Jurkat, Clone E6-1 (cell line): Measurements from ENCODE around the gene CCDC7.
"Not testable (repeated sequence)": the region's sequence is repeated elsewhere in the genome, so short reads cannot be mapped to it uniquely, and the experiment has no call there.

ENCODE experiments used
- DNase-seq: peaks from one replicate; pipeline ENCODE4 v3.0.0-alpha.2; 2011; ENCODE audit warnings: low read depth, low spot score
- H3K4me3 ChIP-seq: 2 replicates; pipeline ENCODE4 v1.5.1; 2011; ENCODE audit warnings: mild to moderate bottlenecking, low read length, control low read depth, moderate library complexity

The CCDC7 gene

DNA sequence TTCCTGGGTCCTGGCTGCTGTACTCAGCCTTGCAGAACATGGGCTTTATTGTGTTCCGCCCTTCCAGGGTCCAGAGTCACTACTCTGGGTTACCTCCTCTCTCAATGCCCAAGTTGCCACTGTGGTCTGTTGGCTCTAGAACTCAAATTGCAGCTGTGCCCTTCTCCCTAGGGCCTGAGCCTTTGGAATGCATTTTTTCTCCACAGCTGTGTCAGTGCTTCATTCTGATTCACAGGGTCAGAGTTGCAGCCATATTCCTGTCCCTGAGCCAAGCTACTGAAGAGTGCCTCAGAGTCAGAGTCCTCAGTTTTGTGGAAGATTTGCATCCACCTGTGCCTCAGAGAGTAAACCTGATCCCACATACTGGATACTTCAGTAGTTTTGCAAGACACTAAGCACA, 344.5 kb downstream of the CCDC7 start:
- no peak overlapping the region for H3K4me3 ChIP-seq
- DNase-seq = no peak

DNA sequence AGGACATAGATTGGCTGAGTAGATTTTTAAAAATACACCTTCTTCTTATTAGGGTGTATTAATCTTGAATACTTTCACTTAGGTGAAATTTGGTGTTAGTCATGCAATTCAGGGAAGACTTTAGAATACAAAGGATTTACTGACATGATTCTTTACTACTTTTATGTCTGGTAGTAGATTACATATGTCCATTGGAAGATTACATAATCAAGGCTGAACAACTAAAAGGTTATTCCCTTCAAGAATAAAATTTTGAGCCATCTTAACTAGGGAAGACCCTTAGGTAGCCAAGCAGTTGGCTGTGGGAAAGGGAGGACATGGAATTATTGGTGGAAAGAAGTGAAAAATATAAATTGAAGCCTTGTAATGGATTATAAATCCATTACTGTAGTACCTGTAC, 347.1 kb downstream of the CCDC7 start:
- DNase-seq = no peak

DNA sequence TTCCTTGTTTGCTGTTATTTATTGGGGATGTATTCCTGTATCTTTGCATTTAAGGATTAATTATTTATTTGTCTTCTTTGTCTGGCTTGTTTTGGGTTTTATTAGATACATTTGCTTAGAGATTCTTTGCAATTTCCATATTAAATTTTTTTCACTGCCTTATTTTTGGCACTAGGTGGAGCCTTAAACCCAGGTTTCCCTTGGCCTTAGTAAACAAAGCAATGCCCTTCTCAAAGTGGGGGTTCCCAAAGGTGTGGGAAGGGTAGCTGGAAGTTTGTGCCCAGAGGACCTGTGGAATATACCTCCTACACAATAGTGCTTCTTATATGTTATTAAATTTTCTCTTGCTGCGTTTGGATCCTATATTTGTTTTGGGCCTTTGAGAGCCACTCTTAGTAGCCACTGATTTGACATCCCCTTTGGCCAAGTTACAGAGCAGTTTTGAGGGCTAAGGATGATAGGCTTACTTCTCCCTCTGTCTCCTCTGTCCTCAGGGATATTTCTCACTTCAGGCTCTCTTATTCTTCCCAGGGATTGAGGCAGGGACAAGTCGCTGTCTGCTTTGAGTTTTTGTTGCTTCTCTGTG, 349.8 kb downstream of the CCDC7 start:
- no peak overlapping the region for H3K4me3 ChIP-seq
- peak; percentile 15 for DNase-seq

More for the DNA sequence above, 347.1 kb downstream of the CCDC7 start:
- no peak overlapping the region for H3K4me3 ChIP-seq

DNA sequence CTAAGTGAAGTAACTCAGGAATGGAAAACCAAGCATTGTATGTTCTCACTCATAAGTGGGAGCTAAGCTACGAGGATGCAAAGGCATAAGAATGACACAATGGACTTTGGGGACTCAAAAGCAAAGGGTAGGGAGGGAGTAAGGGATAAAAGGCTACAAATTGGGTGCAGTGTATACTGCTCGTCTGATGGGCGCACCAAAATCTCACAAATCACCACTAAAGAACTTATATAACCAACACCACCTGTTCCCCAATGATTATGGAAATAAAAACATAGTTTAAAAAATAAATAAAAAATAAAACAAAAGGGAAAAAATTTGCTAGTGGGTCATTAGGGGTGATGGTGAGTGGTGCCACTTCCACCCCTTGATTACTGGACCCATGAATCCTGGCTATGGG, 351.5 kb downstream of the CCDC7 start:
- DNase-seq, H3K4me3 ChIP-seq: not testable (repeated sequence)

DNA sequence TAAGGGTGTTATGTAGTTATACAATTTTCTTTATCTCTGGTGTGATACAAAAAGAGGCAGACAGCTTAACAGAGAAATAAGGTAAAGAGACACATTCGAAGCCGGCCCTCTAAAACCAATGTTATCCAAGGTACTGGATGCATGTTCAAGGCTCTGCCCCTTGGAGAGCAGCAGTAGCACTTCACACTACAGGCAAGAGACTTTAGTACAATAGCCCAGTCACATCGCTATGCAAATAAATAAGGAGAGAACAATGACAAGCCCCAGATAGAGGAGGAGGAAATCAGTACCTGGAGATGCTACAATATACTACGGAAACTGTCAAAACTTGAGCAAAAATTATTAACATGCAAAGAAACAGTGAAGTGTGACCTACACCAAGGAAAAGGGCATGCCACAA, 401.0 kb downstream of the CCDC7 start:
- DNase-seq = no peak
- no peak overlapping the region for H3K4me3 ChIP-seq

DNA sequence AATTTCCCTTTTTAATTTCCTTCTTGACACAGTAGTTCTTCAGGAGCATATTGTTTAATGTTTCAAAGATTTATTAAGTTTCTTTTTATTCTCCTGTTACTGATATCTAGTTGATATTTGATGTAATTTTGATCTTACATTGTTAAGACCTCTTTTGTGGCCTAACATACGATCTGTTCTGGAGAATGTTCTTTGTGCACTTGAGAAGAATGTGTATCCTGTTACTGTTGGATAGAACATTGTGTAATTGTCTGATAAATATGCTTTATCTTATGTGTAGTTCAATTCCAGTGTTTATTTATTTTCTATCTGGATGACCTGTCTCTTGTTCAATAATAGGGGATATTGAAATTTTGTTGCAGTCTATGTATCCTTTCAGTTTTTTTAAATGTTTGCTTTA, 405.4 kb downstream of the CCDC7 start:
- DNase-seq = no peak
- no peak overlapping the region for H3K4me3 ChIP-seq

DNA sequence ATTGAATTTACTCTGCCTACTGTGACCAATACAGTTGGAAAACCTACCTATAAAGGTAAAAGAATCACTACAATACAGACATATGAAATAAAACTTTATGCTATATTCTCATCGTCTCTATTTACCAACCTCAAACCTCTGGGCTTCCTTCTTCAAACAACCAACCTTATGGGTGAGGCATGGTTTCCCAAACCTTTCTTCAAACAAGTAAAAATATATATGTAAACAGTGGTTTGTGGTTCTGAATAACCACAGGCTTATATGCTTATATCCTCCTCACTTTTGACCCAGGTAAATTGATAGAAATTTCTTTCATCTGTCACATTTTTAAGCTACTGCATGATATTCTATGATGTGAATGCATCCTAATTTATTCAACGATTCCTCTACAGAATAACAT, 408.5 kb downstream of the CCDC7 start:
- peak; percentile 39 for DNase-seq
- H3K4me3 ChIP-seq = no peak overlapping the region

DNA sequence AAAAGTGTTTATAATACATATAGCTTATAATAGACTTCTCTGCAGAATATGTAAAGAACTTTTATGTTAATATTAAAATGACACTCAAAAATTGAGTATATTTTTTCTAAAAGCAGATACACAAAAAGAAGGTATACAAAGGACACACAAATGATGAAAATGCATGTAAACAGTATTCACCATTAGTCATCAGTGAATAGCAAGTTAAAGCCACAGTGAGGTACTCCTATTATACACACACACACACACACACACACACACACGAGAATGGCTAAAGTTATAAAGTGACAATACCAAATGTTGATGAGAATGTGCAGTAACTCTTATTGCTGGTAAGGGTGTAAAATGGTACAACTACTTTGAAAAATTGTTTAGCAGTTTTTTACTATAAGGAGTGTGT, 419.2 kb downstream of the CCDC7 start:
- DNase-seq = no peak
- H3K4me3 ChIP-seq = no peak overlapping the region

DNA sequence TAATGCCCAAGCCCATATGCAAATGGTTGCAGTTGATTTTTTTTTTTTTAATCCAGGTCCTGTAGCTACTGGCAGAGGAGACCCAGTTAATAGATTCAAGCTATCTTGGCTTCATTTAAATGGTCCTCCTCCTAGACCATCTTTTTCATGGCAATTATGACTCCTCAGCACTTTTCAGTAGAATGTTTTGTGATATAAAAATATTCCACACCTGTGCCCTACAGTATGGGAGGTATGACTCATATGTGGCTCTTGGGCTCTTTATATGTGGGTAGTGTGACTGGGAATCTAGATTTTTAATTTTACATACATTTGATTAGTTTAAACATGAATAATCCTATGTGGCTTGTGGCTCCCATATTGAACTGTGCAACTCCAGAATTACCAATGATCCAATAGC, 432.0 kb downstream of the CCDC7 start:
- DNase-seq = no peak
- H3K4me3 ChIP-seq = no peak overlapping the region

DNA sequence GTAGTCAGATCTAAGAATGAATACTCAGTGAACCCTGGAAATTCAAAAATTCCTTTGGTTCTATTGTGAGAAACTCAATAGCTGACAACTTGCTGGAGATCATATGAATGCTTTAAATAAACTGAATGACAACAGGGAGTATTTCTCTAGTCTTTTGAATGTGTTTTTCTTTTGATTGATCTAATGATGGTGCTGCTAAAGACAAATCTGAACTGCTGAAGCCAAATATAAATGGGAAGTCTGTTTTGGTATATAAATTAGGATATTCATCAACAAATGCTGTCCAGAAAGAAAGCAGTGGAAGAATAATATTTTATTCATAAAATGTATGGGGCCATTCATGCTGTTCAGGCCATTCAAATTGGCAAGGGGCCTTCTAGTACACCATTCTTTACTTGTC, 432.7 kb downstream of the CCDC7 start:
- no peak overlapping the region for H3K4me3 ChIP-seq
- DNase-seq = no peak

DNA sequence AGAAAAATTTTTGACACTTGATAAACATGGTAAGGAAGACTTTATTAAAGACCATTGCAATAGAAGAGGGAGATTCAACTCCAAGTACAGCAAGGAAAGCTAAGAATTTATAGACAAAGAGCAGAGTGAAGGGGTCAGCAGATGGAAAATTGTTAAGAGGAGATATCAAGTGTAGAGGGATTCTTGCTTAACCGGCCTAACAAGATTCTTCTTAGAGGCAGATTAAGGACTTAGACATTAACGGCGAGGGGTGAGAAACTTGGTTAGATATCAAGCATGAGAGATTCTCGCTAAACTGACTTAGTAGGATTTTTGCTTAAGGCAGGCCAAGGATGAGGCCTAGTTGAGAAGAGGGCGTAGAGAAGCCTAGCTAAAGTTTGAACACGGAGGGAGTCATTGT, 436.1 kb downstream of the CCDC7 start:
- no peak for DNase-seq
- no peak overlapping the region for H3K4me3 ChIP-seq

DNA sequence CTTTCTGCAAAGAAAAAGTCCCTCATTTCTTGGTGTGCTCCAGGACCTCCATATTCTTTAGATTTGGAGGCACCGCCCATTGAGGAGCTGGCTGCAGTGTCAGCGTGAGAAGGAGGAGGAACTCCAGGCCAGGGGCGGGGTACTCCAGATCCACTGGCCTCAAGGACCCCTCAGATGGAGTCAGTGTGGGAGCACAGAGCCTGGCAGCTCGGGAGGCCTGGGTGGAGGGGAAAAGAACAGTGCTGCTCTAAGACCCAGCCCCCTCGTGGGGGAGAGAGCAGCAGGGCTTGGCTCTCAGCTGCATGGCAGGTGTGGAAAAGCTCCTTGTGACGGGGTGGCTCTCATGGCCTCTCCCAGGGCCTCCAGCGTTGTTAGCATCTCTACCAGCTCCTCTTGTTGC, 441.5 kb downstream of the CCDC7 start:
- no peak for DNase-seq
- H3K4me3 ChIP-seq = no peak overlapping the region

DNA sequence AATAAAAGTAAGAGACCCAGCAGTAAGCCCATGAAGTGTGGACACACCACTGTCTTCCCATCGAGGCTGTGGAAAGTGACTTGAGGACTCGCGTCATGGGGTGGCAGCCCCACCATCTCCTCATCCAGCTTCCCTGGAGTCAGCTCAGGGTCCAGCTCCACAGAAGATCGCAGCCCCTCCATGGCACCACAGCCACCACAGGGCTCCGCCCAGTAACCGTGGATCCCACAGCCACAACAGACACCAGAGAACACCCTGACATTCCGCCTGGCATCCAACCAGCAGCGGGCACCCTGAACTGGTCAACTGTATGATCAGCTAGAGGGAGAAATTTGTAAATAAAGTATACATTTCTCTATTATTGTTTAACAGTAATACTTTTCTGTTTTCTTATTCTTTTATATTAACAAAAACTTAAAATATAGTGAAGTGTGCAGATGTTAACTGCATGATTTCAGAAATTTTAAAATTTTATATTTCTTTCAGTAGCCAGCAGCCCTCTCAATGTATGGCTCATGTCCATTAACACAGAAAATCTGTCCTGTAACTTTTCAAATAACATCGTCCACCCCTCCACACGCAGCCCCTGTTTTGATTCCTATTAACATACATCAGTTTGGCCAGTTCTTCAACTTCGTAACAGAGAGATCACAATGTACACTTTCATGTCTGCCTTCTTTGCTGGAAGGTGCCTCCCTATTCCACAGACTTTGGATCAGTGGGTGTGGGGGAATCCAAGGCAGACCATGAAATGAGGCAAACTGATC, 442.4 kb downstream of the CCDC7 start:
- H3K4me3 ChIP-seq = no peak overlapping the region
- no peak for DNase-seq

DNA sequence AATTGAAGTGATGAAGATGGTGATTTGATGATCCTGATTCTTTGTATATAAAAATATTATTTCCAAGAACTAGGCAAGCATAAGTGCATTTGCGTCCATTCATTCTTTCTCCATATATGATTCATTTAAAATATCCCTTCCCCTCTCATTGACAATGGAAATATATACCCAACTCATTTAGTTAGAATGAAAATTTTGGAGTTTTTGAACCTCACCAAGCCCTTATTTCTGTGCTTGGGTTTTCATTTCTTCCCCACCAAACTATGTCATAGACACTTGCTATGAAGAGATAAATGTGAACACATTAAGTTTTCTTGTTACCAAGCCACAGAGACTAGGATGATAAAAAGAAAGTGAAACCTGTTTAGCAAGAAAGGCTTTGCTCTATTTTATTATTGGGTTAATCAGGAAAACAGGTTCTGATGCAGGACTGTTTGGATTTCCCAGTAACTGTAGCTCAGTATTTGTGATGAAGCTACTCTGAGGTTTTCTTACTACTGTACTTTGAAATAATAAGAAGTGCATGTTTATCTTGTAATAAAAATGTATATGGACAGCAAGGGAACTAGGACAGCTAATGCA, 443.8 kb downstream of the CCDC7 start:
- no peak for DNase-seq
- no peak overlapping the region for H3K4me3 ChIP-seq

DNA sequence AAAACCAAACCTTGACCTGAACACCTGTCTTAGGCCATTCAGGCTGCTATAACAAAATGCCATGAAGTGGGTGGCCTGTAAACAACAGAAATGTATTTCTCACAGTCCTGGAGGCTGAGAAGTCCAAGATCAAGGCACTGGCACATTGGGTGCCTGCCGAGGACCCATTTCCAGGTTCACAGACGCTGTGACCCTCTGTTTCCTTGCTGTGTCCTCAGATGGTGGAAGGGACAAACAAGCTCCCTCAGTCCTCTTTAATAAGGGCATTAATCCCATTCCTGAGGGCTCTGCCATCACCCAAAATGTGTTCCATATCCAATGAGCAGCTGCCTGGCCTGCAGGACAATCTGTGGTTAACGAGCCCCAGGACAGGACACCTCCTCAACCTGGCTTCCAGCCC, 444.5 kb downstream of the CCDC7 start:
- no peak overlapping the region for H3K4me3 ChIP-seq

DNA sequence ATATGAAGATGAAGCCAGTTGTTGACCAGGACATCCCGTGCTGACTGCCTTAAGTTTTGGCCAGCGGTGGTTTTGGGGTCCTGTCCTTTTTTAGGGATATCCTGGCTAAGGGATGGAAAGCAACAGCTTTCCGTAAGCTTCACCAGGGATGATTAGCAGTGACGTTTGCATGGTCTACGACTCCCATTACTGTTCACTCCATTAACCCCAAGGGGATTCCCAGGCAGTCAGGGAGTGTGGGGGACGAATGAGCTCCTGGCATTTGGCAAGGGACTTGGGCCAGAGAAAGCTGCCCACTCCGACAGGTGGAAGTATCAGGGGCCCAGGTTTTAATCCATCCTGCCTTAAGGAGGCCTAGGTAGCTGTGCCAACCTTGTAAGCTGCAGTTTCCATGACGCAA, 445.3 kb downstream of the CCDC7 start:
- no peak for DNase-seq
- no peak overlapping the region for H3K4me3 ChIP-seq

More for the DNA sequence above, 444.5 kb downstream of the CCDC7 start:
- DNase-seq = no peak

DNA sequence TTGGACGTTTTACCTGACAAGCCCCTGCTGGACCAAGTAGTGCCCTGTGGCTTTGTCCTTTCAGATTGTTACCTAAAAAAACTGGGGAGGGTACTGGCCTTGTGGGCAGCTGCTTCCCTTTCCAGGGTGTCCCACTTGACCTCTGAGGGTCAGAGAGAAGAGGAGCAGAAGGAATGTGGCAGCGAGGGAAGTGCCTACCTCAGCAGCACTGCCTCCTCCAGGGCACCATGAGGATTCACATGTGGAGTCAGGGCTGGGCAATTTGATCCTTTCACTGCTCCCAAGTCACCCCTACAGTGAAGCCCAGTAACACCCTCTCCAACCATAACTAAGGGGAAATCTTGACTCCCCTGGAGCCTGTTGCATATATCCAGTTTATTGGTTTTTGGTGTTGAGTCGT, 447.5 kb downstream of the CCDC7 start:
- no peak for DNase-seq
- H3K4me3 ChIP-seq = no peak overlapping the region

DNA sequence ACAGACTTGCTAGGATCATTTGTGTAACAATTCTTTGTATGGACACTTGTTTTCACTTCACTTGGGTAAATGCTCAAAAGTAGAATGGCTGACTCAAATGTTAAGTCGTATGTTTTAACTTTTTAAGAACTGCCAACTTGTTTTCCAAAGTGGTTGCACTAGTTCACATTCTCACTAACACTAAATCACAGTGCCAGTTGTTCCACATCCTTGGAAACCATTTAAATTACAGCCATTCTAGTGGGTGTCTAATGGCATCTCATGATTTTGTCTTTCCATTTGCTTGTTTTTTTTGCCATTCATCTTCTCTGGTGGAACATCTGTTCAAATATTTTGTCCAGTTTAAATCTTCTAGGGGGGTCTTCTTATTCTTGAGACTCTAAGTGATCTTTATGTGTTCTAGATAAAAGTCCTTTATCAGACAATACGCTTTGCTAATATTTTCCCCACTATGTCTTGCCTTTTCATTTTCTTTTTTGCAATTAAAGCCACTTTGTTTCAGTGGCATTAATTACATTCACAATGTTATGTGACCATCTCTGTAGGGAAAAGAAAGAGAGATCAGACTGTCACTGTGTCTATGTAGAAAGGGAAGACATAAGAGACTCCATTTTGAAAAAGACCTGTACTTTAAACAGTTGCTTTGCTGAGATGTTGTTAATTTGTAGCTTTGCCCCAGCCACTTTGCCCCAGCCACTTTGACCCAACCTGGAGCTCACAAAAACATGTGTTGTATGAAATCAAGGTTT, 448.1 kb downstream of the CCDC7 start:
- H3K4me3 ChIP-seq = no peak overlapping the region
- no peak for DNase-seq

DNA sequence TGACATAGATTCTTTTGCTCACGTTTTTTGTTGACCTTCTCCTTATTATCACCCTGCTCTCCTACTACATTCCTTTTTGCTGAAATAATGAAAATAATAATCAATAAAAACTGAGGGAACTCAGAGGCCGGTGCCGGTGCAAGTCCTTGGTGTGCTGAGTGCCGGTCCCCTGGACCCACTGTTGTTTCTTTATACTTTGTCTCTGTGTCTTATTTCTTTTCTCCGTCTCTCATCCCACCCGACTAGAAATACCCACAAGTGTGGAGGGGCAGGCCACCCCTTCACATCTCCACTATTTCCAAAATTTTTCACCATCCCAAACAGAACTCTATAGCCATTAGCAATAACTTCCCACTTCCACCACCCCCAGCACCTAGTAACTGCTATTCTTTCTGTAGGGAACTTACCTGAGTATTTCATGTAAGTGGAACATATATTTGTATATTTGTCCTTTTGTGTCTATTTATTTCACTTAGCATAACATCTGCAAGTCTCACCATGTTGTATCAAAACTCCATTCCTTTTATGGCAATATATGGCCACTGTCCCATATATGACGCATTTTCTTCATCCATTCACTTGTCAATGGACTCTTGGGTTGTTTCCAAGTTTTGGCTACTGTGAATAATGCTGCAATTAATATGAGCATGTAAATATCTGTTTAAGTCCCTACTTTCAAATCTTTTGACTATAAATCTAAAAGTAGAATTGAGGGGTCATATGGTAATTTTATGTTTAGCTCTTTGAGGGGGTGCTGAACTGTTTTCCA, 449.4 kb downstream of the CCDC7 start:
- DNase-seq, H3K4me3 ChIP-seq: not testable (repeated sequence)
